Parathyroid adenoma (tissue), 2 donors: Measurements from ENCODE around the gene ZNF629.

Experiments used
- H2AFZ ChIP-seq: fragments of 300-600 bp; sonication (generic); one replicate; pipeline ENCODE4 v1.7.0; 2017; ENCODE audit warnings: antibody characterized with exemption, mild to moderate bottlenecking
- H3K27ac ChIP-seq: fragments of 300-600 bp; sonication (generic); one replicate; pipeline ENCODE4 v1.7.0; 2017
- H3K27me3 ChIP-seq: fragments of 300-600 bp; sonication (generic); one replicate; pipeline ENCODE4 v1.7.0; 2017; ENCODE audit warnings: low read length; ENCODE audit not compliant: control insufficient read depth, insufficient read depth
- H3K36me3 ChIP-seq: fragments of 300-600 bp; sonication (generic); one replicate; pipeline ENCODE4 v1.7.0; 2017; ENCODE audit warnings: low read length; ENCODE audit not compliant: control insufficient read depth, insufficient read depth
- H3K4me1 ChIP-seq: fragments of 300-600 bp; sonication (generic); one replicate; pipeline ENCODE4 v1.7.0; 2017; ENCODE audit warnings: control low read depth
- H3K4me2 ChIP-seq: fragments of 300-600 bp; sonication (generic); one replicate; pipeline ENCODE4 v1.7.0; 2017; ENCODE audit warnings: low read length
- H3K4me3 ChIP-seq: fragments of 300-600 bp; sonication (generic); one replicate; pipeline ENCODE4 v1.7.0; 2017; ENCODE audit warnings: low read depth, low read length
- H3K79me2 ChIP-seq: fragments of 300-600 bp; sonication (generic); one replicate; pipeline ENCODE4 v1.7.0; 2017; ENCODE audit warnings: control low read depth
- H3K9ac ChIP-seq: fragments of 300-600 bp; sonication (generic); one replicate; pipeline ENCODE4 v1.7.0; 2017; ENCODE audit warnings: mild to moderate bottlenecking
- H3K9me3 ChIP-seq: fragments of 300-600 bp; sonication (generic); one replicate; pipeline ENCODE4 v1.7.0; 2017; ENCODE audit warnings: low read length; ENCODE audit not compliant: control insufficient read depth
- CTCF ChIP-seq: fragments of 300-600 bp; sonication (generic); IDR thresholded peaks from one replicate; pipeline ENCODE4 v1.7.0; 2017; ENCODE audit warnings: antibody characterized with exemption, mild to moderate bottlenecking
- donor health status: primary hyperparathyroidism.

The ZNF629 gene

GRCh38 chr16:30797670-30798309 lies 10.8 kb upstream of the ZNF629 start:
- no peaks in the 10 kb centered on the region for H3K9me3 ChIP-seq
- H3K79me2 ChIP-seq, result no peaks in the 10 kb centered on the region
- H3K36me3 ChIP-seq, result no peaks in the 10 kb centered on the region
- no peak overlapping the region for H3K9ac ChIP-seq
- H3K4me3 ChIP-seq, result no peak overlapping the region
- H3K4me1 ChIP-seq, result no peaks in the 10 kb centered on the region
- no peak for TF ChIP-seq CTCF
- H3K27me3 ChIP-seq, result no peaks in the 10 kb centered on the region
- no peak overlapping the region for H3K27ac ChIP-seq
- H2AFZ ChIP-seq, result no peak overlapping the region
- no peak overlapping the region for H3K4me2 ChIP-seq

GRCh38 chr16:30794634-30795033 lies 7.6 kb upstream of the ZNF629 start:
- no peak for TF ChIP-seq CTCF

GRCh38 chr16:30793508-30794069 lies 6.6 kb upstream of the ZNF629 start:
- Histone ChIP-seq H3K4me2 (no peak overlapping the region), H3K4me3 (no peak overlapping the region), H3K27ac (no peak overlapping the region), H3K79me2 (no peaks in the 10 kb centered on the region), H3K4me1 (no peaks in the 10 kb centered on the region), H3K9me3 (no peaks in the 10 kb centered on the region), H2AFZ (no peak overlapping the region), H3K27me3 (no peaks in the 10 kb centered on the region), H3K9ac (no peak overlapping the region), H3K36me3 (no peaks in the 10 kb centered on the region)
- no peak for TF ChIP-seq CTCF

More at GRCh38 chr16:30794634-30795033, 7.6 kb upstream of the ZNF629 start:
- no peaks in the 10 kb centered on the region for H3K79me2 ChIP-seq
- no peak overlapping the region for H3K4me3 ChIP-seq
- H3K4me1 ChIP-seq, result no peaks in the 10 kb centered on the region
- no peak overlapping the region for H2AFZ ChIP-seq
- no peak overlapping the region for H3K4me2 ChIP-seq
- no peak overlapping the region for H3K9ac ChIP-seq
- H3K36me3 ChIP-seq, result no peaks in the 10 kb centered on the region
- no peak overlapping the region for H3K27ac ChIP-seq
- H3K9me3 ChIP-seq, result no peaks in the 10 kb centered on the region
- no peaks in the 10 kb centered on the region for H3K27me3 ChIP-seq

GRCh38 chr16:30787613-30788378 lies 791 bp upstream of the ZNF629 start:
- H3K27ac ChIP-seq, result peak overlapping the region; percentile 78
- peak overlapping the region; percentile 62 for H3K9ac ChIP-seq
- peaks cover 10% of the 10 kb centered on the region for H3K4me1 ChIP-seq
- H3K4me2 ChIP-seq, result peak overlapping the region; percentile 98
- no peak for TF ChIP-seq CTCF
- H3K27me3 ChIP-seq, result no peaks in the 10 kb centered on the region
- no peaks in the 10 kb centered on the region for H3K36me3 ChIP-seq
- H3K4me3 ChIP-seq, result peak overlapping the region; percentile 91
- peak overlapping the region; percentile 94 for H2AFZ ChIP-seq
- peaks cover 2% of the 10 kb centered on the region for H3K79me2 ChIP-seq
- H3K9me3 ChIP-seq, result no peaks in the 10 kb centered on the region
